GM12801 (cell line): ENCODE data around the gene TRIM8.

Experiments
- CTCF ChIP-seq: IDR thresholded peaks from one replicate; pipeline ENCODE4 v1.5.1; 2011; ENCODE audit warnings: control low read depth; ENCODE audit not compliant: insufficient read length; ENCODE audit errors: extremely low read depth

TRIM8 gene

DNA sequence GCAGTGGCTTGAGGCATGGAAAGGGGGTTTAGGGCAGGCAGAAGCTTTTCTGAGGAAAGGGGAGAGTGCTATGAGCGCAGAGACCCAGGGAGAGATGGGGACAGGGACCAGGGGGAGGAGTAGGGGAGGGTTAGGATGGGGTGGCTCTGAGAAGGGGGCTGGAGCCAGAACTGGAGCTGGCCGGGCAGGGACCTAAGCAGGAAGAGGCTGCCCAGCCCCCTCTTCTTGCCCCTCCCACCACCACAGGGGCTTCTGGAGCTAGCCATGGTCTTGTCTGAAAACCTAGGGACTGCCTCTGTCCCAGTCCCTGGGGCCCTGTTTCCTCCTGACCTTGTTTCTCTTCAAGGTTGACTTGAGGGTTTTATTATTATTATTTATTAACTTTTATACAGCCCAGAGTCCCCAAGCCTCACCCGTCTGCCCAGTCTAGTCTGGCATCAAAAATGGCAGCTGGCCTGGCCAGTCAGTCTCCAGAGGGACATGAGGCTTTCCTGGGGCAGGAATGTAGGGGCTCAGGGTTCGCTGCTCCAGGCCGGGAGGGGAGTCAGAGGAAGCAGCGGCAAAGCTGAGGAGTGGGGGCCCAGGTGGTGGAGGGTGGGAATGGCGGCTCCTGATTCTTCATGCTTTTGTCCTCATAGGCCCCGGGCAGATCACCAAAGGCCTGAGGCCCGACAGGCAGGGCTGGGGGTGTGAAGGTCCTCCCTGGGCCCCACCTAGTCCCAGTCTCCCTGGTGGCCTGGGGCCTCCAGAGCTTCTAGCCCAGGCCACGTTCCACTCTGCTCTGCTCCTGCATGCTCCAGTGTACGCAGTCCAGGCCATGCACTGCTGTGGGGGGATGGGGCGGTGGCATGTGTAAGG is 5.7 kb downstream of the TRIM8 start:
- TF ChIP-seq CTCF: no peak

GRCh38 chr10:102650655-102651454 is 6.6 kb downstream of the TRIM8 start:
- no peak for TF ChIP-seq CTCF

DNA sequence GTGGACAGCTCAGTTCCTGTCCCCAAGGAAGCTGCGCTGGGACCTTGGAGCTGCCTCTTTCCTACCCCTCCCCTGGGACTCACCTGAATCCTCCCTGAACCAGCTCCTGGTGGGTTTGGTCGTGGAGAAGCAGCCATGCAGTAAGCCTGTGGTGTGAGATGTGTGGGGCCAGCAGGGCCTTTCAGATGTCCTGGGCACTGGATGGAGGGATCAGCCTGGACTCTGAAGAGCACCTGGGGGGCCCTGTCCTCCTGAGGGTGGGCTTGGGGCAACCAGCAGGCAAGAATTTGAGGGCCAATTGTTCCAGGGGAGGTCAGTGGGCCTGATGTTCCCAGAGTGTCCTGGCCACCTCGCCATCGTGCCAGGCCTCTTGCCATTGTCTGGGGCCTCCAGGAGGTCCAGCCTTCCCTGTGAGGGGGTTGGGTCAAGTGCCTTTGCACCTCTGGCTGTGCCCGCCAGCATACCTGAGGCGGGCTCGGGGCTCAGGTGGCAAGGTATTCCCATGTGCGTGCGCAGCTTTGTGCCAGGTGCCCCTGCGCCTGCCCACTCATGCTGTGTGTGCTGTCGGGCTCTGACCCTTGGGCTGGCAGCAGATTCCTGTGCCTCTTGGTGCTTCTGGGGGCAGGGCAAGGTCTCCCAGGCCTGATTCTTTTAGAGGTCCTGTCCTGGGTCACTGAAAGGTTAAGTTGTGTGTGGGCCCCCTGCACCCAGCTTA is 7.3 kb downstream of the TRIM8 start:
- TF ChIP-seq CTCF: no peak

- TF ChIP-seq CTCF: no peak
Observed at GRCh38 chr10:102652170-102652916, 8.1 kb downstream of the TRIM8 start.

DNA sequence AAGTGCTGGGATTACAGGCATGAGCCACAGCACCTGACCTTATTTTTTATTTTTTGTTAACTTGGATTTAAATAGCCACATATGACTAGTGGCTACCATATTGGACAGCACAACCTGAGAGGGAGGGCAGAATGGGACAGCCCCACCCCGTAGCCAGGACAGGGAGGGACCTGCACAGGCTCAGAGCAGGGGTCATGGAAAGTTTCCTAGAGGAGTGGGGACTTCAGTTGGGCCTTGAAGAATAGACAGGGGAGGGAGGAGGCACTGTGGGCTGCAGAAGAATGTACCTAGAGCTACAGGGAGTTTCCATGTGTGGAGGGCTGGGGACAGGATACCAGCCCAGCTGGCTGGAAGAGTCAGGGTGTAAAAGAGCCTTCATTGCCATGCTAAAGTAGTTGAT is 8.8 kb downstream of the TRIM8 start:
- TF ChIP-seq CTCF: no peak

DNA sequence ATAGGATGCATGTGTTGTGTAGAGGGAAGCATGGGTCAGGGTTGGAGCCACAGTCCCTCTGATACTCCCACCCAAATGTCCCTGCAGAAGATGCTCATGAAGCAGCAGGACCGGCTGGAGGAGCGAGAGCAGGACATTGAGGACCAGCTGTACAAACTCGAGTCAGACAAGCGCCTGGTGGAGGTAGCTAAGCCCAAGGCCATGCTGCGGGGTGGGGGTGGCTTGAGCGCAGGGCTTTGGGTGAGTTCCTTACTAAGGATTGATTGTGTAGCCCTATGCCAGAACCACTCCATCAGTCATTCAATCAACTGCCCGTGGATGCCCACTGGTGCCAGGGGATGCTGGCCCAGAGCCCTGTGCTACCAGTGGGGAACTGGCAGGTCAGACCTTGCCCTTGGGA is 10.3 kb downstream of the TRIM8 start:
- TF ChIP-seq CTCF: no peak
